ENCODE data around the gene AKNA.

Gene AKNA

DNA sequence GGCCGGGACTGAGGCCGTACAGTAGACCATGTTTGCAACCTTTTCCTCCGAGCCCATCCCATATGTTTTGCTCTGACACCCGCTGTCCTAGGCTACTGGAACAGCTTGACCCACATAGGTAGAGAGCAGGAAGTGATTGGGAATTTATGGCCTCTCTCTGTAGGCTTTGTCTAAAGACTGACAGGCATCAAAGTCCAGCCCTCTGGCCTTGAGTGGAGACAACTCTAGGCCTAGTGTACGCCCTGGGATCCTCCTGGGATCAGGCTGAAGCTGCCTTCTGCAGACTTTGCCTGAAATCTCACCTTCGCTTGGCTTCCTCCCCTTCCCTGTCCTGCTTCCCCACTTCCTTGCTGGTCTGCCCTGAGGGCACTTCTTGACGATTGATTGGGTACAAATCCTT lies 13.6 kb upstream of the AKNA start:
- POLR2A ChIA-PET (ENCODE audit: low non-redundant PET), result no interaction called here
- TF ChIP-seq, protein P1, sequence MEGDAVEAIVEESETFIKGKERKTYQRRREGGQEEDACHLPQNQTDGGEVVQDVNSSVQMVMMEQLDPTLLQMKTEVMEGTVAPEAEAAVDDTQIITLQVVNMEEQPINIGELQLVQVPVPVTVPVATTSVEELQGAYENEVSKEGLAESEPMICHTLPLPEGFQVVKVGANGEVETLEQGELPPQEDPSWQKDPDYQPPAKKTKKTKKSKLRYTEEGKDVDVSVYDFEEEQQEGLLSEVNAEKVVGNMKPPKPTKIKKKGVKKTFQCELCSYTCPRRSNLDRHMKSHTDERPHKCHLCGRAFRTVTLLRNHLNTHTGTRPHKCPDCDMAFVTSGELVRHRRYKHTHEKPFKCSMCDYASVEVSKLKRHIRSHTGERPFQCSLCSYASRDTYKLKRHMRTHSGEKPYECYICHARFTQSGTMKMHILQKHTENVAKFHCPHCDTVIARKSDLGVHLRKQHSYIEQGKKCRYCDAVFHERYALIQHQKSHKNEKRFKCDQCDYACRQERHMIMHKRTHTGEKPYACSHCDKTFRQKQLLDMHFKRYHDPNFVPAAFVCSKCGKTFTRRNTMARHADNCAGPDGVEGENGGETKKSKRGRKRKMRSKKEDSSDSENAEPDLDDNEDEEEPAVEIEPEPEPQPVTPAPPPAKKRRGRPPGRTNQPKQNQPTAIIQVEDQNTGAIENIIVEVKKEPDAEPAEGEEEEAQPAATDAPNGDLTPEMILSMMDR (conservative IDR thresholded peaks at IDR 0.05; ENCODE audit: low read depth), result no peak
- peak overlapping the region; percentile 16 for H3K27ac ChIP-seq
- CTCF ChIA-PET, result interaction anchor here (0.7 kb wide), 1 partner anchor 67 kb away, joined by 3 read pairs; no protein-coding TSS in a partner anchor
- no peak for DNase-seq (ENCODE audit: low spot score)

GRCh38 chr9:114400772-114401171 lies 13.0 kb upstream of the AKNA start:
- no peak overlapping the region for H3K27ac ChIP-seq
- DNase-seq (ENCODE audit: low spot score), result no peak
- CTCF ChIA-PET, result no interaction called here
- POLR2A ChIA-PET (ENCODE audit: low non-redundant PET), result no interaction called here
- TF ChIP-seq, protein P1 (conservative IDR thresholded peaks at IDR 0.05; ENCODE audit: low read depth), result no peak

GRCh38 chr9:114400219-114400618 lies 12.4 kb upstream of the AKNA start:
- TF ChIP-seq, protein P1 (conservative IDR thresholded peaks at IDR 0.05; ENCODE audit: low read depth), result no peak
- CTCF ChIA-PET, result interaction anchor here (0.7 kb wide), 3 partner anchors 106 to 1125 kb away, joined by 3 to 5 read pairs (median 4); no protein-coding TSS in a partner anchor
- POLR2A ChIA-PET (ENCODE audit: low non-redundant PET), result interaction anchor here (0.7 kb wide), 1 partner anchor 102 kb away, joined by 9 read pairs; no protein-coding TSS in a partner anchor
- peak; percentile 57 for DNase-seq (ENCODE audit: low spot score)
- H3K27ac ChIP-seq, result no peak overlapping the region

- ChIA-PET CTCF (interaction anchor here (0.6 to 0.7 kb wide), 2 partner anchors 789 to 1053 kb away, joined by 3 read pairs; no protein-coding TSS in a partner anchor), POLR2A (ENCODE audit: low non-redundant PET) (no interaction called here)
- DNase-seq (ENCODE audit: low spot score), result no peak
- peak overlapping the region; percentile 47; the same call in 1 of the 2 replicates for H3K27ac ChIP-seq
- TF ChIP-seq, protein P1 (conservative IDR thresholded peaks at IDR 0.05; ENCODE audit: low read depth), result no peak
Observed at GRCh38 chr9:114399381-114399780, 11.6 kb upstream of the AKNA start.

GRCh38 chr9:114397848-114398605 lies 10.2 kb upstream of the AKNA start:
- TF ChIP-seq, protein P1 (conservative IDR thresholded peaks at IDR 0.05; ENCODE audit: low read depth), result no peak
- peak overlapping the region; percentile 47 for H3K27ac ChIP-seq
- peak; percentile 100 for DNase-seq (ENCODE audit: low spot score)
- ChIA-PET POLR2A (ENCODE audit: low non-redundant PET) (interaction anchor here (0.6 kb wide), 1 partner anchor 18 kb away, joined by 10 read pairs; no protein-coding TSS in a partner anchor), CTCF (interaction anchor here (0.6 to 1.5 kb wide), 4 partner anchors 93 to 733 kb away, joined by 3 to 5 read pairs (median 4); no protein-coding TSS in a partner anchor)

DNA sequence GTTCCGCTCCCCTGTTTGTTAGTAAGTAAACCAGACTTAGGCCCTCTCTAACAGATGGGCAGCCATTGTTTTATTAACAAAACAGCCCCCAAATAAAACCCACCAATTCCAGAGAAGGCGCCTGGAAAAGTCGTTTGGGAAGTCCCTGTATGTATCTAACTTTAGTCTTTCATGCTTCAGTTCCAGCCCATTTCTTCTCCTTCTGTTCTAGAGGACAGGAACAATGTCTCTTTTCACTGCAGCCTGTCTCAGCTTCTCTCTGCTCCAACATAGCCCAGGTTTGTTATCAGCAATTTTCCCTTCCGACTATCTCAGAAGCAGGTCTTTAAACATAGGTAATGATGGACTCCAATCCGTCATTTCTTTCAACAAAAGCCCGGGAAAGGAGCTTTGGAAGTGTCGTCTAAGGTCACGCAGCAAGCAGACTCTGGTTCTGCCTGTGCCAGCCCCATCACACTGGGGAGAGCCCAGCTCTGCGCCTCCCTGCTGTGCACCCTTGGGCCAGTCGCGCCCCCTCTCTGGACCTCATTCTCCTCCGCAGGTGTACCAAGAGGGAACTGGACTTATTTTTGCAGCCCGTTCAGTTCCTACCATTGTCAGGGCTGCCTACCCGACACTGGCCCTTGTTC lies 9.6 kb upstream of the AKNA start:
- ChIA-PET CTCF (interaction anchor here (1.5 kb wide), 2 partner anchors 256 to 290 kb away, joined by 5 read pairs; no protein-coding TSS in a partner anchor), POLR2A (ENCODE audit: low non-redundant PET) (interaction anchor here (0.6 kb wide), 1 partner anchor 17 kb away, joined by 10 read pairs; no protein-coding TSS in a partner anchor)
- DNase-seq (ENCODE audit: low spot score), result no peak
- peak overlapping the region; percentile 47 for H3K27ac ChIP-seq
- TF ChIP-seq, protein P1 (conservative IDR thresholded peaks at IDR 0.05; ENCODE audit: low read depth), result no peak

All from RWPE1 (cell line).